A549 (cell line): ENCODE measurements around the gene ARHGAP10. TPM values are rescaled to one million over a fixed set of nuclear protein-coding genes. Genes with fewer than 3 reads are reported as not detected.

Source experiments
- ATAC-seq, 2 experiments: fragments of 200-7000 bp in 1 of 2; fragments of >200 bp in 1 of 2; cut with Nextera tagmentation in 1 of 2; cut with Tn5 transposase in 1 of 2; 3 replicates each; pipeline versions ENCODE4 v1.8.0 to v1.9.1; 2018 to 2020; ENCODE audit warnings: mild to moderate bottlenecking in 1 of 2, moderate library complexity in 1 of 2
- CTCF ChIA-PET: fragments of 300-600 bp; sonication (Branson Sonifier 250); formaldehyde crosslinking; extraction: SDS; loops from one replicate; lab custom pipeline; 2021; ENCODE audit warnings: antibody characterized with exemption, inconsistent platforms; lab: Yijun Ruan, JAX
- POLR2A ChIA-PET: fragments of 350-600 bp; formaldehyde crosslinking; extraction: SDS; loops from one replicate; lab custom pipeline; 2021; ENCODE audit warnings: antibody characterized with exemption, inconsistent platforms; lab: Yijun Ruan, JAX
- DNase-seq, 2 experiments: peaks; one replicate each; pipeline versions ENCODE4 v3.0.0 to v3.0.0-alpha.2; 2011 to 2016; ENCODE audit warnings: low read depth in 1 of 2, low spot score in 1 of 2
- FAIRE-seq: peaks from 2 replicates; lab custom pipeline; 2011; peaks lifted over from hg19 to GRCh38; lab: Jason Lieb, UNC
- H3K27ac ChIP-seq, 2 experiments: fragments of >200 bp; sonication (Bioruptor Twin); formaldehyde crosslinking; 3 replicates each; pipeline ENCODE4 v1.5.1; 2016 to 2017
- H3K4me1 ChIP-seq: fragments of >200 bp; sonication (Bioruptor Twin); formaldehyde crosslinking; 3 replicates; pipeline ENCODE4 v1.6.1; 2016
- H3K4me2 ChIP-seq: fragments of >200 bp; sonication (Bioruptor Twin); formaldehyde crosslinking; 3 replicates; pipeline ENCODE4 v1.6.1; 2016
- H3K4me3 ChIP-seq: fragments of >200 bp; sonication (Bioruptor Twin); formaldehyde crosslinking; 3 replicates; pipeline ENCODE4 v1.5.1; 2016
- H3K9me3 ChIP-seq: fragments of >200 bp; sonication (Bioruptor Twin); formaldehyde crosslinking; 3 replicates; pipeline ENCODE4 v1.6.1; 2016
- ATOH8 ChIP-seq: fragments of 250-450 bp; sonication (Bioruptor Pico); IDR thresholded peaks from 2 replicates; pipeline ENCODE4 v1.5.0; 2020; ENCODE audit warnings: low read depth, mild to moderate bottlenecking, moderate library complexity
- BCL3 ChIP-seq: fragments of >200 bp; sonication (Bioruptor Twin); formaldehyde crosslinking; IDR thresholded peaks from 3 replicates; pipeline ENCODE4 v1.6.1; 2016
- BHLHE40 ChIP-seq: IDR thresholded peaks from 2 replicates; pipeline ENCODE4 v1.6.1; 2012; ENCODE audit warnings: low read depth, low read length, inconsistent platforms
- CBX8 ChIP-seq: fragments of 200-600 bp; sonication (generic); IDR thresholded peaks from 2 replicates; pipeline ENCODE4 v1.6.1; 2016
- CEBPB ChIP-seq, 2 experiments: fragments of >200 bp in 1 of 2; sonication (Bioruptor Twin) in 1 of 2; formaldehyde crosslinking in 1 of 2; IDR thresholded peaks; 2 replicates each; pipeline ENCODE4 v1.6.1; 2012 to 2016
- CHD2 ChIP-seq: fragments of 150-350 bp; IDR thresholded peaks from 2 replicates; pipeline ENCODE4 v1.6.1; 2014; ENCODE audit warnings: low read length; ENCODE audit not compliant: partially characterized antibody
- CHD4 ChIP-seq: fragments of 200-600 bp; sonication (generic); IDR thresholded peaks from 2 replicates; pipeline ENCODE4 v1.6.1; 2016; ENCODE audit warnings: antibody characterized with exemption, mild to moderate bottlenecking, borderline replicate concordance
- EHF ChIP-seq: fragments of 250-450 bp; sonication (Bioruptor Pico); IDR thresholded peaks from 2 replicates; pipeline ENCODE4 v1.5.0; 2020; ENCODE audit warnings: mild to moderate bottlenecking
- EHMT2 ChIP-seq: fragments of 200-600 bp; sonication (generic); IDR thresholded peaks from 2 replicates; pipeline ENCODE4 v1.6.1; 2016; ENCODE audit warnings: antibody characterized with exemption, low read depth, mild to moderate bottlenecking, moderate library complexity
- FOSB ChIP-seq: fragments of 250-450 bp; sonication (Bioruptor Pico); IDR thresholded peaks from 2 replicates; pipeline ENCODE4 v1.5.0; 2020; ENCODE audit warnings: mild to moderate bottlenecking, moderate library complexity
- FOXS1 ChIP-seq: fragments of 250-450 bp; sonication (Bioruptor Pico); IDR thresholded peaks from 2 replicates; pipeline ENCODE4 v1.5.0; 2020; ENCODE audit warnings: mild to moderate bottlenecking, moderate library complexity
- GATA3 ChIP-seq: IDR thresholded peaks from 2 replicates; pipeline ENCODE4 v1.6.1; 2012; ENCODE audit warnings: borderline replicate concordance
- HDAC2 ChIP-seq: fragments of 200-600 bp; sonication (generic); IDR thresholded peaks from 2 replicates; pipeline ENCODE4 v1.6.1; 2016
- HOXB13 ChIP-seq: fragments of 250-450 bp; sonication (Bioruptor Pico); IDR thresholded peaks from 2 replicates; pipeline ENCODE4 v1.5.0; 2020; ENCODE audit warnings: low read depth, mild to moderate bottlenecking, moderate library complexity
- JUN ChIP-seq, 2 experiments: fragments of >200 bp; sonication (Bioruptor Twin); formaldehyde crosslinking; IDR thresholded peaks; 2 replicates in 1 of 2; 3 replicates in 1 of 2; pipeline ENCODE4 v1.6.1; 2016 to 2017
- JUNB ChIP-seq: fragments of >200 bp; sonication (Bioruptor Twin); formaldehyde crosslinking; IDR thresholded peaks from 2 replicates; pipeline ENCODE4 v1.6.1; 2016
- MAFK ChIP-seq: fragments of 450-650 bp; IDR thresholded peaks from 2 replicates; pipeline ENCODE4 v1.6.1; 2014; ENCODE audit not compliant: partially characterized antibody
- MAZ ChIP-seq: fragments of 150-350 bp; IDR thresholded peaks from 2 replicates; pipeline ENCODE4 v1.6.1; 2014; ENCODE audit warnings: antibody characterized with exemption, low read depth, low read length, borderline replicate concordance
- NPAS2 ChIP-seq: fragments of 250-450 bp; sonication (Bioruptor Pico); IDR thresholded peaks from 2 replicates; pipeline ENCODE4 v1.8.0; 2022; ENCODE audit warnings: mild to moderate bottlenecking, moderate library complexity, borderline replicate concordance
- PBX3 ChIP-seq: IDR thresholded peaks from 2 replicates; pipeline ENCODE4 v1.6.1; 2012
- PHF8 ChIP-seq: fragments of 200-600 bp; sonication (generic); IDR thresholded peaks from 2 replicates; pipeline ENCODE4 v1.6.1; 2016; ENCODE audit warnings: low read depth, mild to moderate bottlenecking, antibody characterized with exemption, moderate library complexity, borderline replicate concordance
- POLR2A ChIP-seq: IDR thresholded peaks from 2 replicates; pipeline ENCODE4 v1.6.1; 2012; ENCODE audit warnings: mild to moderate bottlenecking, low read length
- POLR2AphosphoS2 ChIP-seq: conservative IDR thresholded peaks from 2 replicates; pipeline ENCODE4 v1.6.1; 2012; ENCODE audit warnings: low read length, improper control_type of control experiment, inconsistent platforms
- RARB ChIP-seq: fragments of 250-450 bp; sonication (Bioruptor Pico); IDR thresholded peaks from 2 replicates; pipeline ENCODE4 v1.8.0; 2021; ENCODE audit warnings: mild to moderate bottlenecking, moderate library complexity
- RCOR1 ChIP-seq: fragments of 150-350 bp; IDR thresholded peaks from 2 replicates; pipeline ENCODE4 v1.6.1; 2014; ENCODE audit warnings: antibody characterized with exemption, low read length, low read depth
- RFX5 ChIP-seq: fragments of 450-650 bp; IDR thresholded peaks from 2 replicates; pipeline ENCODE4 v1.7.1; 2014; ENCODE audit warnings: antibody characterized with exemption, mild to moderate bottlenecking, moderate library complexity
- SREBF2 ChIP-seq: fragments of 450-650 bp; IDR thresholded peaks from 2 replicates; pipeline ENCODE4 v1.6.1; 2014; ENCODE audit warnings: mild to moderate bottlenecking, moderate library complexity
- TFCP2L1 ChIP-seq: fragments of 250-450 bp; sonication (Bioruptor Pico); IDR thresholded peaks from 2 replicates; pipeline ENCODE4 v1.5.0; 2021; ENCODE audit warnings: mild to moderate bottlenecking
- ZC3H11A ChIP-seq: fragments of 450-650 bp; IDR thresholded peaks from 2 replicates; pipeline ENCODE4 v1.6.1; 2014; ENCODE audit warnings: antibody characterized with exemption, mild to moderate bottlenecking
- ZFP36 ChIP-seq: fragments of 450-650 bp; IDR thresholded peaks from 2 replicates; pipeline ENCODE4 v1.6.1; 2014; ENCODE audit warnings: borderline replicate concordance; ENCODE audit not compliant: partially characterized antibody
- ZNF302 ChIP-seq: fragments of 250-450 bp; sonication (Bioruptor Pico); IDR thresholded peaks from 2 replicates; pipeline ENCODE4 v1.9.0; 2021; ENCODE audit warnings: inconsistent platforms, mild to moderate bottlenecking, moderate library complexity
- WGBS: methylation state at CpG from one replicate; pipeline ENCODE4 v1.1.6; 2017; ENCODE audit errors: missing lambda C conversion rate; 5-methylcytosine and 5-hydroxymethylcytosine counted together
- polyA plus RNA-seq, 4 experiments: library from polyadenylated mRNA; depleted of rRNA in 3 of 4; stranded (reverse); fragments of >200 nt; fragmentation: RNase III in 1 of 4; extraction: RNeasy Plus Mini Kit Qiagen cat#74134 plus additional on column Dnase treatment in 1 of 4; gene quantifications; 2 replicates in 3 of 4; 3 replicates in 1 of 4; pipeline ENCODE4 v1.2.3, GENCODE V29; 2011 to 2017

Gene ARHGAP10
- polyA plus RNA-seq, 2 of the 4 experiments (the other 2 are of a cell fraction), result 7.0 to 7.2 TPM

GRCh38 chr4:147944249-147944648 is 212.4 kb downstream of the ARHGAP10 start:
- no peak for ATAC-seq
- TF ChIP-seq TFCP2L1 (CRISPR knock-in tag) (no peak), BHLHE40 (no peak), CHD2 (no peak), MAZ (no peak), HOXB13 (CRISPR knock-in tag) (no peak), BCL3 (no peak), RARB (no peak), JUN (IDR thresholded peaks at IDR 0.05) (no peak), ZC3H11A (no peak), FOXS1 (CRISPR knock-in tag) (no peak), NPAS2 (CRISPR knock-in tag) (no peak), GATA3 (no peak), JUNB (no peak), HDAC2 (no peak), RFX5 (no peak), SREBF2 (no peak), EHMT2 (no peak), CHD4 (no peak)
- Histone ChIP-seq H3K4me1 (no peaks in the 10 kb centered on the region), H3K9me3 (no peaks in the 10 kb centered on the region), H3K27ac (no peak overlapping the region), H3K4me3 (no peak overlapping the region), H3K4me2 (no peak overlapping the region)
- ChIA-PET POLR2A (no interaction called here), CTCF (no interaction called here)
- FAIRE-seq, result no peak
- no peak for DNase-seq
- 96% methylated on average over 1 of the region's 1 CpG for WGBS

GRCh38 chr4:147944670-147945260 is 212.9 kb downstream of the ARHGAP10 start:
- Histone ChIP-seq H3K4me2 (no peak overlapping the region), H3K4me1 (no peaks in the 10 kb centered on the region), H3K4me3 (no peak overlapping the region), H3K9me3 (no peaks in the 10 kb centered on the region), H3K27ac (no peak overlapping the region)
- FAIRE-seq, result no peak
- CTCF ChIA-PET, result no interaction called here
- POLR2A ChIA-PET, result no interaction called here
- no peak for DNase-seq
- ATAC-seq, result no peak
- TF ChIP-seq BCL3 (no peak), MAFK (no peak), CEBPB (IDR thresholded peaks at IDR 0.05) (no peak), BHLHE40 (no peak), ZFP36 (no peak), FOSB (no peak), RCOR1 (no peak), EHMT2 (no peak), FOXS1 (CRISPR knock-in tag) (no peak), SREBF2 (no peak), ZNF302 (CRISPR knock-in tag) (no peak), PHF8 (no peak)
- 87% methylated on average over 10 of the region's 10 CpGs for WGBS

GRCh38 chr4:147948336-147948735 is 216.4 kb downstream of the ARHGAP10 start:
- H3K4me2 ChIP-seq, result no peak overlapping the region
- H3K27ac ChIP-seq, result no peak overlapping the region
- ATAC-seq, result no peak
- POLR2A ChIA-PET, result no interaction called here
- no peak overlapping the region for H3K4me3 ChIP-seq
- CTCF ChIA-PET, result no interaction called here
- no peaks in the 10 kb centered on the region for H3K9me3 ChIP-seq
- 87% methylated on average over 5 of the region's 5 CpGs for WGBS
- no peak for FAIRE-seq
- no peak for DNase-seq
- TF ChIP-seq POLR2A (no peak), FOXS1 (CRISPR knock-in tag) (no peak), FOSB (no peak), POLR2AphosphoS2 (no peak), ATOH8 (no peak), ZNF302 (CRISPR knock-in tag) (no peak), CBX8 (no peak), RARB (no peak), EHF (CRISPR knock-in tag) (no peak), BHLHE40 (no peak), MAZ (no peak), PBX3 (no peak), GATA3 (no peak)
- no peaks in the 10 kb centered on the region for H3K4me1 ChIP-seq
